Activated CD4-positive, alpha-beta T cell treated with anti-CD3 and anti-CD28 coated beads, Interleukin-2, amount 10 ng/mL, durations not matched to agents 24 days and 14 days (primary cell): ENCODE results near the gene XAF1. TPM values are rescaled to one million over a fixed set of nuclear protein-coding genes. Genes with fewer than 3 reads are reported as not detected.
"Not testable (repeated sequence)": the region's sequence is repeated elsewhere in the genome, so short reads cannot be mapped to it uniquely, and the experiment has no call there.

Source experiments
- DNase-seq: peaks from one replicate; pipeline ENCODE4 v3.0.0; 2022
- H3K27ac Mint-ChIP-seq: one replicate; pipeline ENCODE4 v1.8.0; 2022; ENCODE audit warnings: mild to moderate bottlenecking, mixed read lengths
- H3K27me3 Mint-ChIP-seq: one replicate; pipeline ENCODE4 v1.8.0; 2022; ENCODE audit warnings: mixed read lengths
- H3K36me3 Mint-ChIP-seq: one replicate; pipeline ENCODE4 v1.8.0; 2022; ENCODE audit warnings: low read depth, mild to moderate bottlenecking, mixed read lengths
- H3K4me1 Mint-ChIP-seq: one replicate; pipeline ENCODE4 v1.8.0; 2021; ENCODE audit warnings: mixed read lengths
- H3K4me3 Mint-ChIP-seq: one replicate; pipeline ENCODE4 v1.8.0; 2022; ENCODE audit warnings: mild to moderate bottlenecking, moderate library complexity, mixed read lengths
- H3K9me3 Mint-ChIP-seq: one replicate; pipeline ENCODE4 v1.8.0; 2021; ENCODE audit warnings: mixed read lengths
- intact Hi-C: fragments of 100-400 bp; cut with micrococcal nuclease; formaldehyde crosslinking; loops from one replicate; pipeline ENCODE4 v1.15.1; 2023
- total RNA-seq: library from RNA; stranded (reverse); gene quantifications from 2 replicates; pipeline ENCODE4 v1.2.3, GENCODE V29; 2022

Gene XAF1
- total RNA-seq, 1 donor from 2014 or later: 37.6 TPM

DNA sequence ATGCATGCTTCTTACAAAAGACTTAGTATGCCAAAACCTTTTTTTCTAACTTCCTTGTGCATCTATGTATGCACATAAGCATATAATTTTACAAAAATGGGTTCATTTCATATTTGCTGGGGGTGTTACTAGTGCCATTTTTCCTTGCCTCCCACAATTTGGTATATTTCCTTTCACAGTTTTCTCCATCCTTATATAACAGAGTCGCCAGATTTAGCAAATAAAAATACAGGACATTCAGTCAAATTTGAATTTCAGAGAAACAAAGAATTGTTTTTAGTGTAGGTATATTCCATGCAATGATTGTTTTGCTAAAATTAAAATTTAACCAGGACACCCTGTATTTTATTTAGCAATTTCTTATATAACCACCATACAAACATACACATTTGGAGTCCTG is 16.2 kb downstream of the XAF1 start:
- H3K27ac Mint-ChIP-seq: no peak overlapping the region
- no peak for DNase-seq
- H3K36me3 Mint-ChIP-seq: peaks cover 82% of the 10 kb centered on the region
- H3K4me1 Mint-ChIP-seq: peaks cover 5% of the 10 kb centered on the region
- intact Hi-C loops: no loop called here
- no peaks in the 10 kb centered on the region for H3K27me3 Mint-ChIP-seq
- H3K9me3 Mint-ChIP-seq: peaks cover 40% of the 10 kb centered on the region
- H3K4me3 Mint-ChIP-seq: no peak overlapping the region

DNA sequence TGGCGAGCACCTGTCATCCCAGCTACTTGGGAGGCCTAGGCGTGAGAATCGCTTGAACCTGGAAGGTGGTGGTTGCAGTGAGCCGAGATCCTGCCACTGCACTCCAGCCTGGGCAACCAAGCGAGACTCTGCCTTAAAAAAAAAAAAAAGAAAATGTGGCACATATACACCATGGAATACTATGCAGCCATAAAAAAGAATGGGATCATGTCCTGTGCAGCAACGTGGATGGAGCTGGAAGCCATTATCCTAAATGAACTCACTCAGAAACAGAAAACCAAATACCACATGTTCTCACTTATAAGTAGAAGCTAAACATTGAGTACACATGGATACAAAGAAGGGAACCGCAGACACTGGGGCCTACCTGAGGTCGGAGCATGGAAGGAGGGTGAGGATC is 19.1 kb downstream of the XAF1 start:
- H3K27ac Mint-ChIP-seq, H3K4me1 Mint-ChIP-seq, DNase-seq, intact Hi-C loops, H3K4me3 Mint-ChIP-seq, H3K27me3 Mint-ChIP-seq: not testable (repeated sequence)
- H3K9me3 Mint-ChIP-seq: peaks cover 43% of the 10 kb centered on the region
- peaks cover 81% of the 10 kb centered on the region for H3K36me3 Mint-ChIP-seq

DNA sequence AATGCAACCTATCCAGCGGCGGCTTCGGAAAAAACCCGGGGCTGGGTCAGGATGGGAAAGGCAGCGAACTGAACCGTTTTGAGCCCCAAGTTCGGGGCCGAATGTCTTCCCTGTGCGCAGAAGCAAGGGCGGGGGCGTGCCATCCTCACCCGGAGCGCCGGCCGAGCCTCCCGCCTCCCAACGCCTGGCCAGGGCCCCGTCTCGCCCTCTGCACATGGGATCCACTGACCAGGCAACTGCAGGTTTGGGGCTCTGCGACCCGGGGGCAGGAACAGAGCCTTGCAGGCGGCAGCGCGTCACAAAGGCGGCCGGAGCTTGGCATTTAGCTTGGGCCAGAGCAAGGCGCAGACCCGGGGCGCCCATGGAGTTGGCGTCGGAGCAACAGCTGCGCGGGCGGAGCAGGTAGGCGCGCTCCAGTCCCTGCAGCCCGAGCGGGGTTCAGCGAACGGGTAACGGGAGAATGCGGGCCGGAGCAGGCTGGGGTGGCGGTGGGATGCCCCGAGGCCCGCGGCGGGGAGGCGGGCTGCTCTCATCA is 20.1 kb downstream of the XAF1 start, which contains the start of gene FBXO39:
FBXO39 (plus strand) TSS at position 345 of the 535 bp plus-strand sequence. CDS start 3,654 bp downstream, outside the sequence.
- H3K27ac Mint-ChIP-seq: no peak within 1 kb of the TSS
- H3K4me1 Mint-ChIP-seq: peaks cover 5% of the 10 kb centered on the region
- peaks cover 42% of the 10 kb centered on the region for H3K9me3 Mint-ChIP-seq
- intact Hi-C loops: no loop called here
- DNase-seq: peak; percentile 63
- H3K4me3 Mint-ChIP-seq: no peak within 1 kb of the TSS
- H3K36me3 Mint-ChIP-seq: peaks cover 80% of the 10 kb centered on the region
- H3K27me3 Mint-ChIP-seq: no peaks in the 10 kb centered on the region

DNA sequence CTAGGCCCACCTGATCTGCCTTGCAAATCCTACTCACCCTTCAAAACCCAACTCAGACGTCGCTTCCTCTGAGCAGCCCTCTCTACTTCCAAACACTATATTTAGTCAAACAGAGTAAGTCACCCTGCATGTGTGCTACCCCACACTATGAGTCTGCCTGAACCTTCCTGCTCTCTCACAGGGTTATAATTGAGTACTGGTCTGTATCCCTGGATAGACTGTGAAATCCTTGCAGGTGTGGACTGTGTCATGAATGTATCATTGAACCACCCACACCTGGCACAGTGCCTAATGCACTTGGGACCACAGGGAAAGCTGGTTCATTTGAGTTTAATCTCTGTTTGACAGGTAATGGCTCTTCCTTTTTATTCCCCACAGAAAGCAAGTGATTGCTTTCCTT is 23.6 kb downstream of the XAF1 start:
- peak overlapping the region; percentile 12 for H3K27ac Mint-ChIP-seq
- H3K4me3 Mint-ChIP-seq: no peak overlapping the region
- DNase-seq: no peak
- H3K27me3 Mint-ChIP-seq: peaks cover 2% of the 10 kb centered on the region
- H3K9me3 Mint-ChIP-seq: peaks cover 44% of the 10 kb centered on the region
- H3K4me1 Mint-ChIP-seq: peaks cover 5% of the 10 kb centered on the region
- intact Hi-C loops: no loop called here
- peaks cover 64% of the 10 kb centered on the region for H3K36me3 Mint-ChIP-seq

GRCh38 chr17:6780001-6780400 is 24.2 kb downstream of the XAF1 start:
- Mint-ChIP-seq H3K9me3 (peaks cover 43% of the 10 kb centered on the region), H3K27ac (no peak overlapping the region), H3K36me3 (peaks cover 58% of the 10 kb centered on the region), H3K4me1 (peaks cover 5% of the 10 kb centered on the region), H3K4me3 (no peak overlapping the region), H3K27me3 (peaks cover 3% of the 10 kb centered on the region)
- intact Hi-C loops: no loop called here
- DNase-seq: no peak

- intact Hi-C loops: no loop called here
- peaks cover 52% of the 10 kb centered on the region for H3K9me3 Mint-ChIP-seq
- peaks cover 5% of the 10 kb centered on the region for H3K4me1 Mint-ChIP-seq
- no peak overlapping the region for H3K4me3 Mint-ChIP-seq
- peaks cover 58% of the 10 kb centered on the region for H3K36me3 Mint-ChIP-seq
- H3K27me3 Mint-ChIP-seq: peaks cover 8% of the 10 kb centered on the region
- H3K27ac Mint-ChIP-seq: no peak overlapping the region
- peak; percentile 49 for DNase-seq
These were observed 25.0 kb downstream of the XAF1 start for GRCh38 chr17:6780886-6781285.

GRCh38 chr17:6782244-6782643 is 26.4 kb downstream of the XAF1 start:
- peaks cover 5% of the 10 kb centered on the region for H3K4me1 Mint-ChIP-seq
- intact Hi-C loops: no loop called here
- peaks cover 12% of the 10 kb centered on the region for H3K27me3 Mint-ChIP-seq
- H3K4me3 Mint-ChIP-seq: no peak overlapping the region
- H3K27ac Mint-ChIP-seq: no peak overlapping the region
- DNase-seq: no peak
- H3K36me3 Mint-ChIP-seq: peaks cover 54% of the 10 kb centered on the region
- peaks cover 61% of the 10 kb centered on the region for H3K9me3 Mint-ChIP-seq

DNA sequence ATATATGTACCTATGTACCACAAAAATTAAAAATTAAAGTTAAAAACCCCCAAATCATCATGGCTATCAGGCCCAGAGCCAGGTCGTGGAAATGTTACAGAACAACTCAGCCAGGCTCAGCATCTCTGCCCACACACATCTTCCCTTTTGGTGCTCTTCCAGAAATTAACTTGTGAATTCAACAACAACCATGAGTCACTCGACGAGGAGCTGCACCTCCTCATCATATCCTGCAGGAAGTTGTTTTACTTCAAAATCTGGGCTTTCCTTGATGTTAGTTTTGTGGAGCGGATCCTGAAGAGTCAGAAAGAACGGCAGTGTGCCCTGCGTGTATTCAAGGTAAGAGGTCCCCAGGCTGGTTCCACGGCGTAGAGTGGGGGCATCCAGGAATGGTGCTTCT is 30.8 kb downstream of the XAF1 start:
- Mint-ChIP-seq H3K27me3 (peaks cover 36% of the 10 kb centered on the region), H3K36me3 (peaks cover 16% of the 10 kb centered on the region), H3K4me3 (no peak overlapping the region), H3K27ac (no peak overlapping the region), H3K9me3 (peaks cover 41% of the 10 kb centered on the region), H3K4me1 (no peaks in the 10 kb centered on the region)
- peak; percentile 23 for DNase-seq
- intact Hi-C loops: no loop called here

- H3K9me3 Mint-ChIP-seq: peaks cover 35% of the 10 kb centered on the region
- peak; percentile 18 for DNase-seq
- peaks cover 36% of the 10 kb centered on the region for H3K27me3 Mint-ChIP-seq
- H3K36me3 Mint-ChIP-seq: peaks cover 12% of the 10 kb centered on the region
- intact Hi-C loops: no loop called here
- no peak overlapping the region for H3K27ac Mint-ChIP-seq
- H3K4me1 Mint-ChIP-seq: no peaks in the 10 kb centered on the region
- no peak overlapping the region for H3K4me3 Mint-ChIP-seq
These were observed 31.3 kb downstream of the XAF1 start for GRCh38 chr17:6787081-6787693.

GRCh38 chr17:6789146-6789545 is 33.3 kb downstream of the XAF1 start:
- peaks cover 20% of the 10 kb centered on the region for H3K9me3 Mint-ChIP-seq
- intact Hi-C loops: no loop called here
- peaks cover 34% of the 10 kb centered on the region for H3K27me3 Mint-ChIP-seq
- H3K36me3 Mint-ChIP-seq: peaks cover 3% of the 10 kb centered on the region
- H3K4me1 Mint-ChIP-seq: peaks cover 6% of the 10 kb centered on the region
- H3K4me3 Mint-ChIP-seq: no peak overlapping the region
- DNase-seq: peak; percentile 37
- H3K27ac Mint-ChIP-seq: no peak overlapping the region

- Mint-ChIP-seq H3K4me1 (peaks cover 6% of the 10 kb centered on the region), H3K36me3 (no peaks in the 10 kb centered on the region), H3K27me3 (peaks cover 22% of the 10 kb centered on the region), H3K27ac (no peak overlapping the region), H3K9me3 (no peaks in the 10 kb centered on the region), H3K4me3 (no peak overlapping the region)
- intact Hi-C loops: no loop called here
- peak; percentile 52 for DNase-seq
These were observed 38.1 kb downstream of the XAF1 start for GRCh38 chr17:6793748-6794493.

DNA sequence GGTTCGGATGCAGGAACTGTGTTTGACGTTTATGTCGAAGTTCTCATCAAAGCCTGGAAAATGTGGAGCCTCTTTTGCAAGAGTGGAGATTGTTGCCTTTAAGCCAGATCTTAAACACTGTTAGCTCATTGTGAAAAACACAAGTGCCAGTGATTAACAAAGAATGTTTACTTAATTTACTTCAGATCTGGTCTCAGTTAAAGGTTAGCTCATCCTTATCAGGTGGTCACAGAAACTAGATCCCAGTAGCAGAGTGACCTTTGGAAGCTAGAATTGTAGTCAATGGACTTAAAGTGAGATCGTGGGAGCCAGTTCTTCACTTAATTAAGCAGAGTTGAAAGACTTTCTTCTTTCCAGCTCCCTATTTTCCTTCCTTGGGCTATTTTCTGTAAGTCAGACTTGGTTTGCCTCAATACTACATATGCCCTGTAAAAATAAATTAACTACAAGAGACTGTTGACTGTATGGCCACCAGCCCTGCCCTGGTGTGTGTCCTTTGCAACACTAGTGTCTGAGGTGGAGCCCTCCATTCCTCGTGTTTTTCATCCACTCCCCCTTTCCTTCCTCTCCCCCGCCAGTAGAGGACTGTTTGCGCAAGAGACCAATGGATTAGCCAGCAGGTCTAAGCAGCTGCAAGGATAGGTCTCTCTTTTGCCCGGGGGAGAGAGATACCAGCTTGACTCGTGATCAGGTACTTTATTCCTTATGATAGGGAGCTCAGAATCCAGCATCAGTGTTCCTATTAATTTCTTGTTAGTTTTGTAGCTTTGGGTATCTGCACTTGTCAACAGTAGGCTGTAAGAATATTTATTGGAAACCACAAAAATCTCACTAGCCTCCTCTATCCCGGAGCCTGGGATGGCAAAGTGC is 40.4 kb downstream of the XAF1 start:
- intact Hi-C loops: no loop called here
- Mint-ChIP-seq H3K27ac (no peak overlapping the region), H3K36me3 (no peaks in the 10 kb centered on the region), H3K9me3 (no peaks in the 10 kb centered on the region), H3K4me1 (peaks cover 6% of the 10 kb centered on the region), H3K27me3 (peaks cover 6% of the 10 kb centered on the region), H3K4me3 (no peak overlapping the region)
- DNase-seq: no peak

GRCh38 chr17:6796887-6797490 is 41.1 kb downstream of the XAF1 start:
- Mint-ChIP-seq H3K27me3 (peaks cover 4% of the 10 kb centered on the region), H3K4me1 (peaks cover 6% of the 10 kb centered on the region), H3K9me3 (no peaks in the 10 kb centered on the region), H3K4me3 (no peak overlapping the region), H3K27ac (no peak overlapping the region), H3K36me3 (no peaks in the 10 kb centered on the region)
- intact Hi-C loops: no loop called here
- no peak for DNase-seq
